HL-60/S4 treated with phorbol 12-myristate 13-acetate at 8.2 ng/mL for 4 days and 3 days (cell line): Measurements from ENCODE around the gene SLC39A7.

Experiments used
- in situ Hi-C: fragments of 300-500 bp; cut with MboI; formaldehyde crosslinking; loops from 2 replicates; pipeline ENCODE4 v1.15.0; 2022; ENCODE audit warnings: low sequenced_read_pairs

The SLC39A7 gene

GRCh38 chr6:33189164-33189563 lies 11.5 kb upstream of the SLC39A7 start:
- in situ Hi-C loops, result no loop called here

DNA sequence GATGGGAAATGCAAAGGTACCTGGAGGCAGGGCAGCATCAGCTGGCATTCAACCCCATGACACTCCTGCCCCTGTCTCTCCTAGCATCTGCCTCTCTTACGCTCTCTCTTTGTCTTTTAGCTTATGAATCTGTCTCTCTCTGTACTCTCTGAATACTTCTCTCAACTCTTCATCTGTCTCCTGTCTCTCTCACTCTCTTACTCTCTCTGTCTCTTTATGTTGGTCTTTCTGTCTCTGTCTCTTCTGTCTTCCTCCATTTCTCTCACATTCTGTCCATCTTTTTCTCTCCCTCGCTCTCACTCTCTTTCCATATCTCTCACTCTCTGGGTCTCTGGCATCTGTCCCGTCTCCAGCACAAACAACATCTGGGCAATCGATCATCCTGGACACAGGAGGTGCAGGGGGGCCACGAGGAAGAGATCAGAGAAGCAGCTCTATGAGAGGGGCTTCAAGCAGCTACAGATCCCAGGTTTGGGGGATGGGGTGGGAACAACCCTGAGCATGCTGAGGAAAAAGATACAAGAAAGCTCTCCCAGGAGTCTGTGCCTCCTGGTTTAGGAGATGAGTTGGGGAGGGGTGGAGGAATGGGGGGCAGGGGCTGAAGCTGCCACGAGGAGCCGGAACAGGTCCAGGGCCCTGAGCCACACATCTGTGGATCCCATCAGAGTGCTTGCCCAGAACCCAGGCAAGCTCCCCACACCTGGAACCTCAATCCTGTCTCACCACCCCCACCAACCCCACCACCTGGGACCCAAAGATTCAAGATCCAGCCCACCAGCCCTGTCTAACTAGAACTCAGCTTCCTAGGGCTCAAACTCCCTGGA lies 10.8 kb upstream of the SLC39A7 start:
- in situ Hi-C loops, result no loop called here

DNA sequence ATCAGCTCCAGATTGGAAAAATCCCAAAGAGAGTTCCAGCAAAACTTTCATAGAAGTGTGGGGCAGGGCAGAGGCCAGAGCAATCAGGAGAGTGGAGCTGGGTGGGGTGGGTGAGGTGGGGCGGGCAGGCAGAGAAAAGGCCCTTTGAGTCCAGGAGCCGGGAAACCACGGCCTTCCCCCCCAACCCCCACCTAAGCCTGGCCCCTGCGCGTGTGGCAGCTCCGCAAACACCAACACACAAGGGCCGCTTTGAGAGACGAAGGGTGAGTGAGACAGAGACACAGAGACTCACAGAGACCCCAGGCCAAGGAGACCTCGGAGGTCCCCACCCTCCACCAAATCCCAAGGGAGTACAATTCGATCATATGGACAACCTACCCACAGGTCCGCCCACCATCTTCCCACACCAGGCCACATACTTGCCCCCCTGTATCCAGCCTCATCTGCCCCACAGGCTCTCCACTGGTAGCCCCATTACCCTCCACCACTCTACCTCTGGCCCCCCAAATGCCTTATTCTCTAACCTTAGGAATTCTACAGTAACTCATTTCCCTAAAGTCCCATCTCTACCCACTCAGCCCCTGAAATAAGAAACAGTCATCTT lies 10.1 kb upstream of the SLC39A7 start:
- in situ Hi-C loops, result no loop called here

- in situ Hi-C loops, result no loop called here
Observed at GRCh38 chr6:33191383-33192104, 9.1 kb upstream of the SLC39A7 start.

DNA sequence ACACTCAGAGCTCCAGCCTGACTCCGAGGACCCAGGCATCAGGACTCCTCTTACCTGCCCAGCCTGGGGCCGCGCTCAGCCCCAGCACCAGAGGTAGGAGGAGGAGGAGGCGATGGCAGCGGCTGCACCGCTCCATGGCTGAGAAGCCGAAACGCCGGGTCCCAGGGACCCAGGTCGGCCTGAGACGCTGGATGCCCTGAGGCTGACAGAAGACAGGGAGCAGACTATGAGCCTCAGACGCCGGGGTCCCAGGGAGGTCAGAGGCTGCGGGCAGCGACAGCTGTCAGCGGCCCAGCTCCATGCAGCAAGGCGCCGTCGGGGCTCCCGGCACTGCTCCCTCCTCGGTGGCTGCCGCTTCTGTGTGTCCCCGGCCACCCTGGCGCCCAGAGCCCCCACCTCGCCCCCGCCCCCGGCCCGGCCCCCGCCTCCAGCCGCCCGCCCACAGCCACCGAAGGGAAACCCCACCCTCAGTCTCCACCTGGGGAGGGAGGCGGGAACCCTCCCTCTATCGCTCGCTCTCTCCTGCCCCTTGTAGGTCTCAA lies 8.5 kb upstream of the SLC39A7 start, which contains the start of gene COL11A2:
Gene COL11A2, minus strand, starts transcription at position 363 of the 542 bp plus-strand sequence. Its CDS starts 227 bp downstream, at position 136.
- in situ Hi-C loops, result no loop called here

DNA sequence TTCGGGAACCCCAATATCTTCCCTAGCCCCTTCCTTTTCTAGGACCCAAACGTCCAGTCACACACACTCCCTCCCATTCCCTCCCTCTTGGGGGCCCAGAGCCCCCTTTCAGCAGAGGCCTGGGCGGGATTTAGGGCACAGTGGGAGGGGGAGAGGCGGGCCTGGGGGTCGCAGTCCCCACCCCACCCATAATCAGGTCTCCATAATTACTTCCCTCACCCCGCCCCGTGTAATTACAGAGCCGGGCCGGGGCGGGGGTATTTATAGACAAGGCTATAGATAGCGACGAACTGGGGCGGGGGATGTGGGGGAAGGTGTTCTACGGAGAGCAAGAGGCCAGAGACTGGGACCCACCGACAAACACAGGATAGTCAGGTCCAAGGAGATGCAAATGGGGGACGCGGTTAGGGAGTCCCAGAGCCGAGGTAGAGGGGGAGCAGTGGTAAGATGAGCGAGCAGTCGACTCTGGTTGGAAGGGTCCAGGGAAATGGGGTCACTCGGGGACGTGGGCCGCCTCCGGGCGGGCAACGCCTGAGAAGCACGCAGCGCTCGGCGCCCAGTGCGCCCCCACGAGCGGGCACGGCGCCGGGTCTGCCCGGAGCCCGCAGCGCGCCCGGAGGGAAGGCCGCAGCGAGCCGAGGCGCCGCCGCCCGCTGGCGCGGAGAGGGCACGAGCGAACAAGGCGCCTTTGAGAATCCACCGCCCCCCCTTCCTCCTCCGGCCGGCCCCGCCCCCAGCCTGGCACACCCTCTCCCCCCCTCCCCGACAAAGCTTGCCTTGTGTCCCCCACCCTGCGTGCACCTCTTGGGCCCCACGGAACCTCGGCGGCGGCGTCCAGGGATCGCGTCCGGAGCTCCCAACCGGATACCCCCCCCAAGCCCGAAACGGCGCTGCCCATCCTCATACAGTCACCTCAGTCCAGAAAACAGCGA lies 7.7 kb upstream of the SLC39A7 start:
- in situ Hi-C loops, result no loop called here

GRCh38 chr6:33193619-33194018 lies 7.0 kb upstream of the SLC39A7 start:
- in situ Hi-C loops, result no loop called here

DNA sequence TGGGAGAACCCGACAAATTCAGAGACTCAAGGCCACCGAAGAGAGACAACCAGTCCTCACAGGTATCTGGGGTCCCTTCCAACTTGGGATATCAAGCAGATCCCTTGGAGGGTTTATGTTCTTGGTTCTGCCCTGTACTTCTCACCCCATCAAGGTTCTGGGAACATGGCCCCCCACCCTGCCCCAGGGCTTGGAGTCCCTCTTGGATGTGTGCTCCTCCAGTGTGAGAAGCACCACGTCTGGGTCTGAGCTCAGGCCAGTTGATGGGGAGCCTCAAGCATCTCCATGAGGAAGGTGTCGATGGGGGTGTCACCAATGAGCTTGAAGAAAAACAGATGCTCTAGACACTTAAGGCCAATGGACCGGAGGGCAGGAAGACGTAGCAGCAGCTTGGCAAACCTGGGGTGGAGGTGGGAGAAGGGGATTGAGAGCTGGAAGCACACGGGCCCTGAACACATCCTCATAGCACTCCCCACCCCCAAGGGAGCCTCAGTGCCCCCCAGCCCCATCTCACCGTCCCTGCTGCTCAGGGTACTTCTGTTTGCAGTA lies 6.2 kb upstream of the SLC39A7 start:
- in situ Hi-C loops, result no loop called here

DNA sequence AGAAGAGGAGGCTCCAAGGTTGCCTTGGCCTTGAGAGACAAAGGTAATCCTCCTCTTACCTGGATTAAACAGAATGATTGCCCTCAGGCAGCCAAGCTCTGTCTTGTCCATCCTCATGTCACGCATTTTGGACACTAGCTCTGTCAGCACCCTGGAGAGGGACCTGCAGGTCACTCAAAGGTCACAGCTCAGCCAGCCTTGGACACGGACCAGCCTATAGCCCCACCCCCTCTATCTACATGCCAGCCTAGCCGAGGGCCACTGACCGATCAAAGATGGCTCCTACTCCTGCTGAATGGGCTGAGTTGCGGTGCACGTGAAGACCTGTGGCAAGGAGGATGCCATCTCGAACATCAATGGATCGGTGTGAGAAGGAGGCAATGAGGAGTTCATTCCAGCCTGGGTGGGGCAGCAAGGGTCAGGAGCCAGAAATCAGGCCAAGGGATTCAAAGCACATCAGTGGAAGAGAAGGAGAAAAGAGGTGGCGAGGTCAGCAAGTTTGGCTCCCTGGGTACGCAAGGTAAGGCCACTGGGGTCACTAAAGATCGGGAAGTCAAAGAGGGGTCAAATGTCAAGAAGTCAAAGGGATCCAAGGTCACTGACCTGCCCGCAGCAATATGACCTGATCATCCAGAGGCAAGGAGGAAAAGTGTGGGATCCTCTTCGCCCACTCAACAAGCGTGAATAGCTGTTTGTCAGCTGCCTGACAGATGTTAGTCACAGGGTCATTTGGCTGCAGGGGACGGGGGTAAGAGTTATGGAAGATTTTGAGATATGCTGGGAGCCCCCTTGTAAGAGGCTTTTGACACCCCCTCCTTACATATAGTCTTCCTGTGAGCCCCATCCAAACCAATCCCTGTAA lies 5.1 kb upstream of the SLC39A7 start:
- in situ Hi-C loops, result no loop called here

GRCh38 chr6:33197431-33198048 lies 3.1 kb upstream of the SLC39A7 start:
- in situ Hi-C loops, result no loop called here

- in situ Hi-C loops, result no loop called here
Observed at GRCh38 chr6:33198159-33198852, 2.4 kb upstream of the SLC39A7 start.

- in situ Hi-C loops, result no loop called here
Observed at GRCh38 chr6:33198853-33199436, 1.7 kb upstream of the SLC39A7 start.

- in situ Hi-C loops, result no loop called here
Observed at GRCh38 chr6:33199687-33200218, 914 bp upstream of the SLC39A7 start.

DNA sequence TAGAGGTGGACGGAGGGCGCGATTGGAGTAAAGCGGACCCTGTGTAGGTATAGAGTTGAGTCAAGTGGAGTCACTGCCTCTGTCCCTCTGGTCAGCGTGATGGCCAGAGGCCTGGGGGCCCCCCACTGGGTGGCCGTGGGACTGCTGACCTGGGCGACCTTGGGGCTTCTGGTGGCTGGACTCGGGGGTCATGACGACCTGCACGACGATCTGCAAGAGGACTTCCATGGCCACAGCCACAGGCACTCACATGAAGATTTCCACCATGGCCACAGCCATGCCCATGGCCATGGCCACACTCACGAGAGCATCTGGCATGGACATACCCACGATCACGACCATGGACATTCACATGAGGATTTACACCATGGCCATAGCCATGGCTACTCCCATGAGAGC lies 479 bp downstream of the SLC39A7 start:
- in situ Hi-C loops, result no loop called here

DNA sequence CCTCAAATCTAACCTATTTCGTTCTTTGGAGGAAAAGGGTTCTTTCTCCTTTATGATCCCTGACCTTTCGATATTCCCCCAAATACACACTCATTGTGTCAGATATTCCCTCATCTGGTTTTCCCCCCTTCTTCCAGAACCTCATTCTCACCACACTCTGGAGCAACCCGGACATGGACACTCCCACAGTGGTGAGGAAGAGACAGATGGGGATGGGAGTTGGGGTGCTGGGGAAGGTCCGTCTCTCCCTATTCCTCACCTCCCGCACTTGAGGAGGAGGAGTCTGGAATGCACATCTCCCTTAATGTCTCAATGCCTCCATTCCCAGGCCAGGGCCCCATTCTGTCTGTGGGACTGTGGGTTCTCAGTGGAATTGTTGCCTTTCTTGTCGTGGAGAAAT lies 1.3 kb downstream of the SLC39A7 start:
- in situ Hi-C loops, result no loop called here

DNA sequence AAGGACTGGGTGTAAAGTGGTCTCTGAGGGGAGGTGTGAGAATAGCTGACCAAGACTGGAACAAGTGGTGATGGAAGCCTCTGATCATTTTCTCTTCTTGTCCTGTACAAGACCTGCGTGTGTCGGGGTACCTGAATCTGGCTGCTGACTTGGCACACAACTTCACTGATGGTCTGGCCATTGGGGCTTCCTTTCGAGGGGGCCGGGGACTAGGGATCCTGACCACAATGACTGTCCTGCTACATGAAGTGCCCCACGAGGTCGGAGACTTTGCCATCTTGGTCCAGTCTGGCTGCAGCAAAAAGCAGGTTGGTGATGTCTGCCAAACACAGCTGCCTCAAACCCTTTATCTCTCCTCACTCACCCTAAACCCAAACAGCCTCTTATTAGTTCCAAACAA lies 2.1 kb downstream of the SLC39A7 start:
- in situ Hi-C loops, result no loop called here

GRCh38 chr6:33203443-33204164 lies 2.9 kb downstream of the SLC39A7 start:
- in situ Hi-C loops, result no loop called here
